HUES48 (cell line): ENCODE data around the gene MYH16.
"Not testable (repeated sequence)": the region's sequence is repeated elsewhere in the genome, so short reads cannot be mapped to it uniquely, and the experiment has no call there.

Experiments
- H3K27ac ChIP-seq: one replicate; pipeline ENCODE4 v1.7.0; 2013; ENCODE audit warnings: low read depth, low read length, inconsistent platforms
- H3K27me3 ChIP-seq: 2 replicates; pipeline ENCODE4 v1.6.1; 2013; ENCODE audit warnings: mild to moderate bottlenecking, low read length; ENCODE audit not compliant: control insufficient read depth, insufficient read depth
- H3K36me3 ChIP-seq: 2 replicates; pipeline ENCODE4 v1.6.1; 2013; ENCODE audit warnings: low read length; ENCODE audit not compliant: control insufficient read depth, insufficient read depth
- H3K4me1 ChIP-seq: 2 replicates; pipeline ENCODE4 v1.6.1; 2013; ENCODE audit warnings: mild to moderate bottlenecking, low read length; ENCODE audit not compliant: control insufficient read depth, insufficient read depth
- H3K4me3 ChIP-seq: 2 replicates; pipeline ENCODE4 v1.5.1; 2013; ENCODE audit warnings: mild to moderate bottlenecking, low read depth, low read length
- H3K9ac ChIP-seq: 2 replicates; pipeline ENCODE4 v1.6.1; 2013; ENCODE audit warnings: mild to moderate bottlenecking, low read depth, low read length, moderate library complexity
- H3K9me3 ChIP-seq: 2 replicates; pipeline ENCODE4 v1.6.1; 2013; ENCODE audit warnings: low read length; ENCODE audit not compliant: control insufficient read depth, insufficient read depth

The MYH16 gene

DNA sequence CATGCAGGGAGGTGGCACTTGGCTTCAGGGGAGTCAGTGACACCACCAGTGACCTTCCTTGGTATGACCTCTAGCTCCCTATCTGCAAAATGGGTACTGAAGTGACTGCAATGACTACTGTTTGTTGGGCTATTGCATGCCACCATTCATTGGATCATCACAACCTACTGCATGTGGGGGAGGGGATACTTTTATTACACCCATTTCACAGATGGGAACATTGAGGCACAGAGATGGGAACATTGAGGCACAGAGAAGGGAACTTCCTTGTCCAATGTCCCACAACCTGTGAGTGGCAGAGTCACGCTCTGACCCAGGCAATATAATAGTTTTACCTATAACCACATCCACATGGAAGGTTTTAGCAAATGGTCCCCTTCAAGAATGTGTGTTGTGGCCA lies 12.2 kb upstream of the MYH16 start:
- H3K27ac ChIP-seq: no peak overlapping the region
- H3K9me3 ChIP-seq: no peaks in the 10 kb centered on the region
- H3K4me1 ChIP-seq: no peaks in the 10 kb centered on the region
- H3K4me3 ChIP-seq: no peak overlapping the region
- H3K9ac ChIP-seq: no peak overlapping the region
- H3K27me3 ChIP-seq: no peaks in the 10 kb centered on the region
- H3K36me3 ChIP-seq: no peaks in the 10 kb centered on the region

DNA sequence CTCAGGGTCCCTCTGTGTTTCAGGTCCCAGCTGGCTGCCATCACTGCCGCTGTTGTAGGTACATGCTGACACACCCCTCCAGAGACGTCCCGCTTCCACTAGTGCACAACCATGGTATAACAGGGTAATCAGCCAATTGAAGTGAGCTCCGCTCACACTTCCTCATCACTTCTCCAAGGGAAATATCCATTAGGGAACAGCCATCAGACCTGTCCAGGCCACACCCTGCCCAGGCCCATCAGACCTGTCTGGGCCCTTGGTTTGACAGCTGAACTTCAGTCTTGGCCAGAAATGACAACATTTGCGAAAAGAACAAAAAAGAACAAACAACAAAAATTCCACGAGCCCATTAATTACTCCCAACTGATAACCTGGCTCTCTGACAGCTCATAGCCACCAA lies 11.0 kb upstream of the MYH16 start:
- no peaks in the 10 kb centered on the region for H3K36me3 ChIP-seq
- no peaks in the 10 kb centered on the region for H3K4me1 ChIP-seq
- H3K9me3 ChIP-seq: no peaks in the 10 kb centered on the region
- no peak overlapping the region for H3K9ac ChIP-seq
- no peak overlapping the region for H3K27ac ChIP-seq
- no peak overlapping the region for H3K4me3 ChIP-seq
- no peaks in the 10 kb centered on the region for H3K27me3 ChIP-seq

DNA sequence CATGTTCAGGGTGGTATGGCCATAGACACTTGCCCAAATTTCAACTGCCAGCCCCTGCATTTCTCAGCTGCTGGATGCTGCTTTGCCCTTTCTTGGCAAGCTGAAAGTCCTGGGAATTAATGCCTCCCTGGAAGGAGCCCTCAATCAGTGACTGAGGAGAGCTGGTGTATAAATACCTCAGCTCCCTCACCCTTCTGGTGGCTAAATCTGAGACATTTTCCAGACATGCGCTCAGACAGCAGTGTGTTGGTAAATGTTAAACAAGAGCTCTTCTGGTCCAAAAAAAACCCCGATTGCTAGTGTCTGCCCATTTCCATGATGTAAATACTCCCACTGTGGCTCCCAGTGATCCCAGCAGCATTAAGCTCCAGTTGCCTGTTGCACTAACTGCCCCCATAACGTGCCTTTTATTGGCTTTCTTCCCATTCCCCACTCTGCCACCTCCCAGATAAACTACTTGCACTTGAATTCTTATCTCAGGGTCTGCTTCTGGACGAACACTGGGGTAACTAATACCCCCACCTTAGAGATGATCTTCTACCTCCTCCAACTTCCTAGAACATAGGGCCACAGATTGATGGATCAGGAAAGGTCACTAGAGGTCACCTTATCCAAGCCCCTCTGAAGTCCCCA lies 6.7 kb upstream of the MYH16 start:
- Histone ChIP-seq H3K36me3 (no peaks in the 10 kb centered on the region), H3K27ac (no peak overlapping the region), H3K9ac (no peak overlapping the region), H3K4me1 (no peaks in the 10 kb centered on the region), H3K4me3 (no peak overlapping the region), H3K9me3 (no peaks in the 10 kb centered on the region), H3K27me3 (no peaks in the 10 kb centered on the region)

DNA sequence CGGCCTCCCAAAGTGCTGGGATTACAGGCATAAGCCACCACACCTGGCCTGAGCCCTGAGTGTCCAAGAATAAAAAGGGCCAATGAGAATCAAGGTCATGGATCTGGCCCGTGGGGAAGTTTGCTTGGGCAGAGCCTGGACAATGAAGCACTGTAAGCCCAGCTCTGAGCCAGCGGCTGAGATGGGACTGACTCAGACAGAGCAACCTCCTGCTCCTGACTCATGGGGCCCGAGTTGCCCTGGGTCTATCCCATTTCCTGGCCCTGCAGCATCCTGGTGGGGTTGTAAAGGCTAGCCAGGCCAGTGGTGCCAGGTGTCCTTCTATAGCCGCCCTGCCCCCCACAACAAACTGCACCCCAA lies 5.2 kb upstream of the MYH16 start:
- no peaks in the 10 kb centered on the region for H3K9me3 ChIP-seq
- no peak overlapping the region for H3K4me3 ChIP-seq
- H3K27ac ChIP-seq: no peak overlapping the region
- no peaks in the 10 kb centered on the region for H3K4me1 ChIP-seq
- no peak overlapping the region for H3K9ac ChIP-seq
- no peaks in the 10 kb centered on the region for H3K27me3 ChIP-seq
- H3K36me3 ChIP-seq: no peaks in the 10 kb centered on the region

DNA sequence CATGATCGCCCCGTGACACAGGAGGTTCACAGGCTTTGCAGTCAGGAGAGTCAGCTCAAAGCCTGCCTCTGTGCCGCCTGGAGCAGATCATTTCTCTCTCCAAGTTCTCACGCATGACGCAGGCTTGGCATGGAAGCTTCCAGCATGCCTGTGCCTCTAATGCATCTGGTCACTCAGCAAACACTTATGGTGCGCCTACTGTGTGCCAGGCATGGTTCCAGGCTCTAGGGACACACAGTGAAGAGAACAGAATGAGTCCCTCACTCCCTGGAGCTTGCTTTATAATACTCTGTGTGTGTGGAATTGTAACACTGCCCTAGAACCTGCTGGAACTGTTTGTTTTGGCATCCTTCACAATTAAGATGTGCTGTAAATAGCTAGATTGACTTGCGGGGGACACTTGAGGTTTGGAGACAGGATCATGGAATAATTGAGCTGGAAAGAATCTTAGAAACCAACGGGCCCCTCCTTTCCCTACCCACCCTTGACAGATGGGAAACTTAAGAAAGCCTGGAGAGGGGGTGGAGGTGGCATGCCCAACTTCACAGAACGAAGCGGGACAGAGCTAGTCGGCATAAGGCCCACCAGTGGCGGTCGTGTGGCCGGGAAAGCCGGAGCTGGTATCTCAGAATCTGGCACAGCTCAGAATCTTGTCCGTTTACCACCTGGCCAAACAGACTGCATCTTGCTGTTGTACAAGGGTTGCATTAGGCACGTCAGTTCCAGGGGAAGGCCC lies 4.6 kb upstream of the MYH16 start:
- H3K9me3 ChIP-seq: no peaks in the 10 kb centered on the region
- no peak overlapping the region for H3K27ac ChIP-seq
- H3K27me3 ChIP-seq: no peaks in the 10 kb centered on the region
- no peak overlapping the region for H3K9ac ChIP-seq
- H3K4me1 ChIP-seq: no peaks in the 10 kb centered on the region
- H3K4me3 ChIP-seq: no peak overlapping the region
- H3K36me3 ChIP-seq: no peaks in the 10 kb centered on the region

DNA sequence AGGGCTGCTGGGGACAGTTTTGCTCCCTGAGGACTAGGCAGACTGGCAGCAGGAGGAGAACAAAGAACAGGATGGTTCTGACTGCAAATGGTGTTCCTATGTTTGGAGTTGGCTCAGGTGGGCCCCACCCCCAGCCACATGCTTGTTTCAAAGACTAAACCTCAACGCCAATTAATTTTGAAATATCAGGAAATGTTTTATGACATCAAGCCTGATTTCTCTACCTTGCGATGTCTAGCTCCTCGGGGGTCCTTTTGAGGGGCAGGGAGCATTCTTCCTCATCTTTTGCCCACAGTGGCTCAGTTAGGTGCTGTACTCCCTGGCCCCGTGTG lies 4.1 kb upstream of the MYH16 start:
- Histone ChIP-seq H3K27me3 (no peaks in the 10 kb centered on the region), H3K27ac (no peak overlapping the region)

DNA sequence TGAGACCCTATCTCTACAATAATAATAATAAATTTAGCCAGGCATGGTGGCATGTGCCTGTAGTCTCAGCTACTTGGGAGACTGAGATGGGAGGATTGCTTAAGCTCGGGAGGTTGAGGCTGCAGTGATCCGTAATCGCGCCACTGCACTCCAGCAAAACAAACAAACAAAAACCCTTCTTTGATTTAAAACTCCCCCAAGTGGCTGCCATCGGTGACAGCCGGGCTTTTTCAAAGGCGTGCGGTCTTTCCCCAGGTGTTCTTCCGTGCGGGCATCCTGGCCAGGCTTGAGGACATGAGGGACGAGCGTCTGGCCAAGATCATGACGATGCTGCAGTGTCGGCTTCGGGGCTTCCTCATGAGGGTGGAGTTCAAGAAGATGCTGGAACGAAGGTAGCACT lies 1.9 kb upstream of the MYH16 start:
- Histone ChIP-seq H3K9ac (no peak overlapping the region), H3K9me3 (no peaks in the 10 kb centered on the region), H3K27ac (no peak overlapping the region), H3K4me1 (no peaks in the 10 kb centered on the region), H3K4me3 (no peak overlapping the region), H3K27me3 (no peaks in the 10 kb centered on the region), H3K36me3 (no peaks in the 10 kb centered on the region)

More for the DNA sequence above, 4.1 kb upstream of the MYH16 start:
- Histone ChIP-seq H3K4me3 (no peak overlapping the region), H3K4me1 (no peaks in the 10 kb centered on the region), H3K9me3 (no peaks in the 10 kb centered on the region), H3K9ac (no peak overlapping the region), H3K36me3 (no peaks in the 10 kb centered on the region)

DNA sequence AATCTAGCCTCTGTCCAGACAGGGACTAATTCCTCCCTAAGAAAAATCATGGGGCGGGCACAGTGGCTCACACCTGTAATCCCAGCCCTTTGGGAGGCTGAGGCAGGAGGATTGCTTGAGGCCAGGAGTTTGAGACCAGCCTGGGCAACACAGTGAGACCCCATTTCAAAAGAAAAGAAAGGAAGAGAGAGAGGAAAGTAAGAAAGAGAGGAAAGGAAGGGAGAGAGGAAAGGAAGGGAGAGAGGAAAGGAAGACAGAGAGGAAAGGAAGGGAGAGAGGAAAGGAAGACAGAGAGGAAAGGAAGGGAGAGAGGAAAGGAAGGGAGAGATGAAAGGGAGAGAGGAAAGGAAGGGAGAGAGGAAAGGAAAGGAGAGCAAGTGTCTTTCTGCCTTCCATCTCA lies 922 bp downstream of the MYH16 start:
- not testable (repeated sequence) for H3K36me3 ChIP-seq, H3K9ac ChIP-seq, H3K27ac ChIP-seq, H3K4me3 ChIP-seq, H3K9me3 ChIP-seq, H3K27me3 ChIP-seq, H3K4me1 ChIP-seq

DNA sequence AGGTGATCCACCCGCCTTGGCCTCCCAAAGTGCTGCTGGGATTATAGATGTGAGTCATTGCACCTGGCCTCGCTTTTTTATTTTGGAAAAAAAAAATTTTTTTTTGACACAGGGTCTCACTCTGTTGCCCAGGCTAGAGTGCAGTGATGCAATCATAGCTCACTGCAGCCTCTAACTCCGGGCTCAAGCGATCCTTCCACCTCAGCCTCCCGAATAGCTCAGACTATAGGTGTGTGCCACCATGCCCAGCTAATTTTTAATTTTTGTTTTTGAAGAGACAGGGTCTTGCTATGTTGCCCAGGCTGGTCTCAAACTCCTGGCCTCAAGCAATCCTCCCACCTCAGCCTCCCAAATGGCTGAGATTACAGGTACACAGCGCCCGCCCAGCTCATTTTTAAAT lies 2.3 kb downstream of the MYH16 start:
- H3K9me3 ChIP-seq, H3K27ac ChIP-seq, H3K4me1 ChIP-seq, H3K9ac ChIP-seq, H3K27me3 ChIP-seq, H3K36me3 ChIP-seq, H3K4me3 ChIP-seq: not testable (repeated sequence)

DNA sequence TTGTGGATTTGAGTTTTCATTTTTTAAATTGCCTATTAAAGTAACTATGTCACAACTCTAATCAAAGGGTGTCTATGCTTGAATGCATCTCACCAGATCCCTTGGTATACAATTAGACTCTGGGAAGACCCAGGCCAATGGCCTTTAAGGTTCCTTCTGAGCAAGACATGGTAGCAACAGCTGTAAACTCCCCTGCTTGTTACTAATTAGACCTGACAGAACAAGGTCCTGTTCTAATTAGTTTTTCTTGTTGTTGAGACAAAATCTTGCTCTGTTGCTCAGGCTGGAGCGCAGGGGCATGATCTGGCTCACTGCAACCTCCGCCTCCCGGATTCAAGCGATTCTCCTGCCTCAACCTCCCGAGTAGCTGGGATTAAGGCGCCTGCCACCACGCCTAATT lies 2.9 kb downstream of the MYH16 start:
- H3K9me3 ChIP-seq: no peaks in the 10 kb centered on the region
- no peaks in the 10 kb centered on the region for H3K36me3 ChIP-seq
- no peaks in the 10 kb centered on the region for H3K27me3 ChIP-seq
- H3K4me3 ChIP-seq: no peak overlapping the region
- H3K27ac ChIP-seq: no peak overlapping the region
- H3K9ac ChIP-seq: no peak overlapping the region
- H3K4me1 ChIP-seq: no peaks in the 10 kb centered on the region

DNA sequence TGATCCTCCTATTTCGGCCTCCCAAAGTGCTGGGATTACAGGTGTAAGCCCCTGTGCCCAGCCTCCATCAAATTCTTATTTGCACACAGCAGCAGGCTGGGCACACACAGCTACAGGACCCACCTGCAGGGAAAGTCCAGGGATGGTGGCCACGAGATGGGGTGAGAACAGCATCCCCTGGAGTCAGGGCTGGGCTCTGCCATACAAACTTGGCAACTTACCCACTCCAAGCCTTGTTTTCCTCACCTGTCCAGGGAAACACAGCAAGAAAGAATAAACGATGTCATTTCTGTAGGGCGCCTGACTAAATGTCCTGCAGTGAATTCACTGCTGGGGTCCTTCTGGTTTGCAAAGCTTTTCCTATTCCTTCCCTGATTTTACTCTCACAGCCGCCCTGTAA lies 5.5 kb downstream of the MYH16 start:
- Histone ChIP-seq H3K9me3 (no peaks in the 10 kb centered on the region), H3K27ac (no peak overlapping the region), H3K4me3 (no peak overlapping the region), H3K36me3 (no peaks in the 10 kb centered on the region), H3K4me1 (no peaks in the 10 kb centered on the region), H3K27me3 (no peaks in the 10 kb centered on the region), H3K9ac (no peak overlapping the region)
